T-helper 9 cell (primary cell): ENCODE measurements around the gene RIBC2.
"Not testable (repeated sequence)": the region's sequence is repeated elsewhere in the genome, so short reads cannot be mapped to it uniquely, and the experiment has no call there.

Source experiments
- DNase-seq: peaks from one replicate; pipeline ENCODE4 v3.0.0-alpha.2; 2020
- total RNA-seq, 2 donors: gene quantifications; one replicate each; lab custom pipeline; 2026; lab: John Stamatoyannopoulos, UW

Gene RIBC2, protein sequence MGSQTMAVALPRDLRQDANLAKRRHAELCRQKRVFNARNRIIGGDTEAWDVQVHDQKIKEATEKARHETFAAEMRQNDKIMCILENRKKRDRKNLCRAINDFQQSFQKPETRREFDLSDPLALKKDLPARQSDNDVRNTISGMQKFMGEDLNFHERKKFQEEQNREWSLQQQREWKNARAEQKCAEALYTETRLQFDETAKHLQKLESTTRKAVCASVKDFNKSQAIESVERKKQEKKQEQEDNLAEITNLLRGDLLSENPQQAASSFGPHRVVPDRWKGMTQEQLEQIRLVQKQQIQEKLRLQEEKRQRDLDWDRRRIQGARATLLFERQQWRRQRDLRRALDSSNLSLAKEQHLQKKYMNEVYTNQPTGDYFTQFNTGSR
- 0.28 to 1.4 reads per million in 2 donors for total RNA-seq

DNA sequence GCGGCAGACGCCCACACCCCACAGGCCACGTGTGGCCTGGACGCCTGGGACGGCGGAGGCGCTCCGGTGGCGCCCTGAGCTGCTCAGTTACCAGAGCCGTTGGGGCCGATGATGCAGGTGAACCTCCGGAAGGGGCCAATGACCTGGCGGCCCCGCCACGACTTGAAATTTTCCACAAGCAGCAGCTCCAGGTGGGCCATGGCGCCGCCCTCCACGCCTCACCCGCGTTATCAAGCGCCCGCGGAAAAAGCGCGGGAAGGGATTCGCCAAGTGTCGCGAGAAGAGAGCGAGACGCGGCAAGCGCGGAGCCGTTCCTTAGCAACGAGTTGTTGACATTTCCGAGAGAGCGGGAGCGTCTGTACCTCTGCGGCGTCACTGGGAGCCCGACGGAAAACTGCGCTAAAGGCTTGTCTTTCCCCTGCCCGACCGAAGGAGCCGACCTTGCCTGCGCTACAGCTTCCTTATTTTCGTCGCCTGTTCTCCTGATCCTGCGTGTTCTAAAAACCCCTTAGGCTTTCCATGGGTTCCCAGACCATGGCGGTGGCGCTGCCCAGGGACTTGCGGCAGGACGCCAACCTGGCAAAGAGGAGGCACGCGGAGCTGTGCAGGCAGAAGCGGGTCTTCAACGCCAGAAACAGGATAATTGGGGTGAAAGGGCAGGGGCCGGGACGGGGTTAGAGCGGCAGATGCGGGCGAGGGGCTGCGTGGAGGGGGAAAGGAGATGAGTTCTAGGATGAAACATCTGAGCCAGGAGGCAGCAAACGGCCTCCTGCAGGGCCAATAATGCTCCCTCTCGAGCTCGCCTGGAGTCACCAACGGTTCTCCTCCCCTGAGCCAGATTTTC, at the start of gene RIBC2, which contains the start of gene SMC1B:
RIBC2 (plus strand) TSS at position 326 of the 844 bp plus-strand sequence; CDS start at position 520, 194 bp downstream.
SMC1B (minus strand) TSS at position 232 of the 844 bp plus-strand sequence; CDS start at position 200, 32 bp downstream.
- peak; percentile 76 for DNase-seq

DNA sequence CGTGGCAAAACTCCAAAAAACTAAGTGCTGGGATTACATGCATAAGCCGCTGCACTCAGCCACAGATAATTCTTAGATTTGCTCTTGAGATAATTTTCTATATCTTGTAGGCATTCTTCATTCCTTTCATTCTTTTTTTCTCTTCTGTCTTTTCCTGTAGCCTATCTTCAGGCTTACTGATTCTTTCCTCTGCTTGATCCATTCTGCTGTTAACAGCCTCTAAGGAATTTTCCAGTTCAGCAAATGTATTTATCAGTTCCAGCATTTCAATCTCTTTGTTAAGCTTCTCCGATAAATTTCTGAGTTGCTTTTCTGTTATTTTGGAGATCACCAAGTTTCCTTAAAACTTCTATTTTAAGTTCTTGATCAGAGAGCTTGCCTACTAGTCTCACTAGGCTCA, 46.8 kb upstream of the RIBC2 start:
- DNase-seq = no peak

DNA sequence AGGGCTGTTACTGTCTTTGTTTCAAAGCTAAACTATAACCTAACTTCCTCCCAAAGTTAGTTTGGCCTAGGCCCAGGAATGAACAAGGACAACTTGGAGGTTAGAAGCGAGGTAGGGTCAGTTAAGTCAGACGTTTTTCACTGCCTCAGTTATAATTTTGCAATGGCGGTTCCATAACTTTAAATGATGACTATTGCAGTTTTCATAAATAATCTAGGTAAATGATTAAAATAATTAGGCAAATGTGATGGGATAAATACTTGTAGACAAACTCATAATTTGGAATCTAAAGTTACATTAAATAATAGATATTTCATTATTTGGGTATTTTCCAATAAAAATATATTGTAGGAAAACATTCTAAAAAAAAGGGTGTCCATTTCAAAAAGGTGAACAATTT, 39.9 kb upstream of the RIBC2 start:
- not testable (repeated sequence) for DNase-seq

DNA sequence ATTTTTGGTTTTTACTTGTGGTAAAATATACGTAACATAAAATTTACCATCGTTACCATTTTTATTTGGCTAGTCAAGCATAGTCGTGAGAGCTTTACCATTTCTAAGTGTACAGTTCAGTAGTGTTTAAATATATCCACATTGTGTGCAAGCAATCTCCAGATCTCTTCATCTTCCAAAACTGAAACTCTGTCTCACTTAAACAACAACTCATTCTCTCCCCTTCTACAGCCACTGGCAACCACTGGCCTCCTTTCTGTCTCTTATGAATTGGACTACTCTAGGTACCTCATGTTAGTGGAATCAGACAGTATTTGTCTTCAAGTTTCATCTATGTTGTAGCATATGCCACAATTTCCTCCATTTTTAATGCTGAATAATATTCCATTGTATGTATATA, 37.5 kb upstream of the RIBC2 start:
- no peak for DNase-seq

DNA sequence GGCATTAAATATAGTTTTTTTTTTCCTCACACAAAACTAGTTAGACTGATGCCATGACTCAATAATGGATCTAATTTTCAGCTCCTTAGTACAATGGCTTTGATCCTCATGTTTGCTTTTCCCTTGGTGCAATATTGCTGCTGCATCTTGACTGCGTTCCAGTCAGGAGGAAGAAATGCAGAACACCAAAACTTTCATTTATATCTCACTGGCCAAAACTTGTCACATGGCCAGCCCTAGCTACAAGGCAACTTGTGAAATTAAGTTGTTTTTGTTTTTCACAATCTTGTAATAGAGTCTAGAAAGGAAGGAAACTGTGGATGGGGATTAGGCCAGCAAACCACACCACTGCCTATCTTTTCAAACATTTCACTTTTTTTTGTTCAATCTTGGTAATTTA, 36.8 kb upstream of the RIBC2 start:
- DNase-seq = no peak

DNA sequence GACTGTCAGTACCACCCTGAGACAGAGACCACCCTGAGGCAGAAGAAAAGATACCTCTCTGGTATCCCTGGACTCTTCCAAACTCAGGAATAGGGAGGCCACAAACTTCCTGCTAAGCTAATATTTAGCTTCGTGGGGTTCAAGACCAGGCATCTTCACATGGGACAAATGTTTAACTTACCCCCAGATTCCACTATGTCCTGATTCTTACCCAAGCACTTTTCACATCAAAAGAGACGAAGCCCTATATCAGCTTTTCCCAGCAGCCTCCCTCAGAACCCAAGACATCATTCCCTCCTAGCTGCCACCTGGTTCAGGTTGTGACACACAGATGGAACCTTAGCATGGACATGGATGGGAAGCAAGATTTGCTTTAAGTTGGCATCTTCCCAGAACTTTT, 32.1 kb upstream of the RIBC2 start:
- no peak for DNase-seq

DNA sequence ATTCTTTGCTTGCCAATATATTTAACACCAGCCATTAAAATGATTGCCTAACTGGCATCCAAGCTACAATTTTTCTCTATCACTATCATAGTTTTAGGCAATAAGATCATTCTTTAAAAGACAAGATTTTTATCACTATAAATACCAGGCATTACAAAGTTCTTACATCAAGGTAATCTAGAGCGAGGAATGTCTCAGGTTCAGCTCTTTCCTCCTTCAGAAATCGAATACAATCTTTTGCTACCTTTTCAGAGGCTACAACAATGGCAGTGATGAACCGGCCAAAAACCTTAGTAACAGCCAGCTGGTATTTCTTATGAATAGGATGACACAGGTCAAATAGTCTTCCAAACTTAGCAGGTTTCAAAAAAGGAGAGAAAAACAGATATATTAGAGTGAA, 23.9 kb upstream of the RIBC2 start:
- DNase-seq = no peak

DNA sequence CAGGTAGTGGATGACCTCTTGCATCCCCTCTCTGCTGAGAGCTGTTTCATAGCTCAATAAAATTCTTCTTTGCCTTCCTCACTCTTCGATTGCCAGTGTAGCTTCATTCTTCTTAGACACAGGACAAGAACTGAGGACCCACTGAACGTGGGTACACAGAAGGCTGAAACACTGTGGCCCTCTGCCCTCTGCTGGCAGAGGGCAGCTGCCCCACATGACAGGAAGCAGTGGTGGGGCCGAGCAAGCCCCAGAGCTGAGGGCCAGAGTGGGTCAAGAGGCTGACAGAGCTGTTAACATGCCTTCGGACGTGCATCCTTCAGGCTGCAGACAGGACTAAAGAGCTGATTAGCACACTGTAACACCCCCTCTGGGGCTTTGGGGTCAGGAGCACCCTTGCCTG, 15.7 kb upstream of the RIBC2 start:
- DNase-seq = no peak

DNA sequence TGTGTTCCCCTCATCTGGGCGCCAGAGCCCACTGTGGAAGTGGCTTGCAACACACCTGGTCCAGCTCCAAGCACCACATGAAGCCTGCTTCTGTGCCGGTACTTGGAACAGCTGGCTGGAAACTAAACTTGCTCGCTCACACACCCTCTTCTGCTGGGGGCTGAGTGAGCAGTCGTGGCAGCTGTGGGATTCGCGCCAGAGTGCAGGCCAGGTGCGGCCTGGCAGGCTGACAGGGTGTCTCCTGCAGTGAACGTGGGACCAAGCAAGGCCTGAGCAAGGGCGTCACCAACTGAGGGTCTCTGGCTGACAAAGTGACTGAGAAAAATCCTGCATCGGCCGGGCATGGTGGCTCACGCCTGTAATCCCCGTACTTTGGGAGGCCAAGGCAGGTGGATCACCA, 15.3 kb upstream of the RIBC2 start:
- no peak for DNase-seq

DNA sequence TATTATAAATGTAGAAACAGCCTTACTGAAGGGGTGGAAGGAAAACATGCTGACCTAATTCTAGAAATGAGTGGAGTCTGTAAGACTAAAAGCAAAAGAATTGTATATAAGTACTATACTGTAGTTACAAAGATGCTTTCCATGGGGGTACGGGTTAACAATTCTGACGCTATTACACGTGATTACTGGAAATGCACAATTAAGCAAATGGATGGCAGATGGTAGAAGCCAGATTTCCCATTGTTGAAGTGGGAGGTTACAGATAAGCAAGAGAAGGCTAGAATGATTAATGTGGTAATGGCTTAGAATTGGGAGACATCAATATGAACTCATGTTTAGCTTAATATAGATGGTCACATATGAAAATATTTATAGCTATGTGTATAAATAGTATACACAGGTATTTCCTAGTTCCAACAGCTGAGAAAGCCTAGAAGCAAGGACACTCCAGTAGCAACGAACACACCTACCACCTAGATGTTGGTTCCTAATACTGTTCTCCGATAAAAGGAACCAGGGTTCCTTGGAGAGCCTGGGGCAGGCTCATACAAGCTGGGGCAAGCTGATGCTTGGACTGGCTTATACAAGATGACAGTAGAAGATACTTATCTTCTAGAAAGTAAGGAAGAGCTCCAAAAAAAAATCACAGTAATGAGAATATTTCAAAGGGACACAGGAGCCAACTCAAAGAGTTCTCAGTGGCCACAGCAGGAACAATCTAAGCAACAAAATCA, 13.6 kb upstream of the RIBC2 start:
- no peak for DNase-seq

DNA sequence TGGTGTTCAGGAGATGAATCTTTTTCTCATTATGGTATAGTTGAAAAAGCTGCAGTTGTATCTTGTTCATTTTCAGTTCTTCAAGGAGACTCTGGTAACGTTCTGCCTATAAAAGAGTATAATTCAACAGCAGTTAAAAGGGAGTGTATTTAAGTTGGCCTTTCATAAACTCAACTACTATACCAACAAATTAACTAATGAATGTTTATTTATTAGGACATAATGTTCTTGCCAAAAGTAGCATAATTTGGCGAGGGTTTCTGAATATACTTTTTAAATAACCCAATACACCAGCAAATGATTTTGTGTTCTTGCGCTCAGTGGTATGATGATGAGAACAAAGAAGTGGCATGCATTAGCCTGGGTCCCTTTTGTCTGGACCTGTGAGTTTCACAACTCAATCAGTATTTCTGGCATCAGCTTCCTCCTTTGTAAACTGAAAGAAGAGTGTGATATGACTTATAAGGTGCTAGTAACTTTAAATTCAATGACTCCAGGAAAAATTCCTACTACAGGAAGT, 11.0 kb upstream of the RIBC2 start:
- DNase-seq = no peak

DNA sequence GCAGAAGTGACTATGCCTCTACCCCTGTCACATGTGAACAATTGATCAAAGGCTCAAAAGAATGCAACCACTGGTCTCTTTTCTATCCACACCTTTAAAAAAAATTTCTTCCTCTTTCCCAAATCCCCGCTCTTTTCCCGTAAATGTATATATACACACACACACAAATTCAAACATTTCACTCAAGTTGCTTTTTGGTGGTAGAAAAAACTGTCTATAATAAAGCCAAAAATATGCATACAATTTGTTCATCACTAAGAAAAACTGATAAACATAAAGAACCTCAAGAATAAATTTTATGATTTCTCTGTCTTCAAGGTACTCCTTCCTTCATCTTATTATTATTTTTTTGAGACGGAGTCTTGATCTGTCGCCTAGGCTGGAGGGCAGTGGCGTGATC, 5.7 kb upstream of the RIBC2 start:
- no peak for DNase-seq

DNA sequence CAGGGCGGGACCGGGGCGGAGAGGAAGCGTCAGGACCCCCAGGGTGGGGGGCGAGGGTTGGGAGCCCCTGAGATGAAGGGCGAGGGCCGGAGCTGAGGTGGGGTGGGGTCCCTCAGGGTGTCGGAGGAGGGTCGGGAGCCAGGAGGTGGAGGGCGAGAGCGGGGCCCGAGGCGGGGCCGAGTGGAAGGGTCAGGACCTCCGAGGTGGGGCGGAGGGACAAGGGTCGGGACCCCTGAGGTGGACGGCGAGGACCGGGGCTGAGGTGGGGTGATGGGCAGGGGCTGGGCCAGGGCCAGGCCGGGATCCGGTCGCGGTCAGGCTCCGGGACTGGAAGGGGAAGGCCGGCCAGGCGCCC, 503 bp upstream of the RIBC2 start:
- DNase-seq = no peak

DNA sequence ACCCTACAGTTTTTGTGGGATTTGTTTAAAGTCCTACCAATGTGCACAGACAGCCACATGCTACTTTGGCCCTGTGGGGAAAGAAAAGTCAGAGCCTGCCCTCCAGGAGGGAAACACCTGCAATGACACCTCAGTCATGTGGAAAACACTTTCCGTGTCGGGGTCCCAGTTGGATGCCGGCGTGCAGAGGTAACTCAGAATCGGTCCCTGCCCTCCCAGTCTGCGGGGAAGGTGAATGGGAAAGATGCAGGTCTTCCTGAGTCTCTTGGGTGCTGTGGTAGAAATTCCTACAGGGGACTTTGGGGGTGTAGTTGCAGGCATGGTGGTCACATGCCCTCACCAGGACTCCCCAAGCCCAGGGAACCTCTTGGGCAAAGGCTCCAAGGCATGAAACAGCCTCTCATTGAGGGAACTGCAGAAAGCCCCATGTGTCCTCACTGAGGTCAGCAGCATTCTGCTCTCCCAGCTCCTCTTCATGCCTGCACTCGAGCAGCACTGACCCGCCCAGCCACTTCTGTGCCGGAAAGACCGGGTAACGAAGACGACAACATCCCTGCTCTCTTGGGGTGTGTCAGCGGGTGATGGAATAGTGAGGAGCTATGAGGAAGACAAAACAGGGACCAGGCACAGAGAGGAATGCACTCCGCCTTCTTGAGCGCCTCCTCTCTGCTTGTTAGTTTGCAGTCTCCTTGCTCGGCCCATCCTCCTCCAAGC, 4.7 kb downstream of the RIBC2 start:
- no peak for DNase-seq

DNA sequence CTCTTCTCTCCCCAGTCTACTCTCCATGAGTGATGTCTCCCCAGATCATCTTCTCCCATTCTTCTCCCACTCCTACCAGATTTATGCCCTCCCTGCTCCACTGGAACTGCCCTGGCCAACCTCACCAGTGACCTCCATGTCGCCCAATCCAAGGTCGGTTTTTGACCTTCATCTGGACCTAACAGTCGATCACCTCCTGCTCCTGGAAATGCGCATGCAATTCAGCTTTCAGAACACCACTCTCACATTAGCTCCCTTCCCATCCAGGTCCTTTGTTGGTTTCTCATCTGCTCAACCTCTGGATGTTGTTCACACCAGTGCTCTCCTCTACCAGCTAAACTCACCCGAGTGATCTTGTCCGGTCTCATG, 5.3 kb downstream of the RIBC2 start:
- DNase-seq = no peak

DNA sequence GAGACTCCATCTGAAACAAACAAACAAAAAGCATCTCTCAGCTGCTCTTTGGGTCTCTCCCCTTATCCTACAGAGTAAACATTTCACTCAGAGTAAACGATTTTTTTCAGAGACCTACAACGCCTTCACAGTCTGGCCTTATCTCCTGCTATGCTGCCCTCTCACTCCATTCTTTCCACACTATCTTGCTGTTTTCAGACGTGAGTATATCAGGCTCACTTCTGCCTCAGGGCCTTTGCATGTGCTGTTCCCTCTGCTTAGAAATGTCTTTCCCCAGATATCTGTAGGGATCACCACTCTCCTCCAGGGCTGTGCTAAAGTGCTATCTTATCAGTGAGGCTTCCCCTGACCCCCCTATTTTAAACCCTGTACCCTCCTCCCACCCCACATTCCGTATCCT, 6.5 kb downstream of the RIBC2 start:
- no peak for DNase-seq

DNA sequence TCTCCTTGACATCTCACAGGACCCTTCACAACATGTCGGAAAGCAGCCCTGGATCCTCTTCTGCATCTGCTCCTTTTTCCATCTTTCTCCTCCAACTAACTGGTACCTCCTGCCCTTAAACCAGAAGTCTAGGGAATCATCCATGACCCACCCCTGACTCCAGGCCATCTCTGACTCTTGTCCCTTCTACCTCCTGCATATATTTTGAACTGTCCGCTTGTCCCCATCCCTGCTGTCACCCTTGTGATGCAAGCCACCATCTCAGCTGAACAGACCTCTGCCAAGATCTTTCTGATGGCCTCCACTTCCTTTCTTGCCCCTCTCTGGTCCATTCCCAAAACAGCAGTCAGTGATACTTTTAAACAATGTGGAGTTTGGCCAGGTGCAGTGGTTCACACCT, 7.0 kb downstream of the RIBC2 start:
- DNase-seq = no peak

DNA sequence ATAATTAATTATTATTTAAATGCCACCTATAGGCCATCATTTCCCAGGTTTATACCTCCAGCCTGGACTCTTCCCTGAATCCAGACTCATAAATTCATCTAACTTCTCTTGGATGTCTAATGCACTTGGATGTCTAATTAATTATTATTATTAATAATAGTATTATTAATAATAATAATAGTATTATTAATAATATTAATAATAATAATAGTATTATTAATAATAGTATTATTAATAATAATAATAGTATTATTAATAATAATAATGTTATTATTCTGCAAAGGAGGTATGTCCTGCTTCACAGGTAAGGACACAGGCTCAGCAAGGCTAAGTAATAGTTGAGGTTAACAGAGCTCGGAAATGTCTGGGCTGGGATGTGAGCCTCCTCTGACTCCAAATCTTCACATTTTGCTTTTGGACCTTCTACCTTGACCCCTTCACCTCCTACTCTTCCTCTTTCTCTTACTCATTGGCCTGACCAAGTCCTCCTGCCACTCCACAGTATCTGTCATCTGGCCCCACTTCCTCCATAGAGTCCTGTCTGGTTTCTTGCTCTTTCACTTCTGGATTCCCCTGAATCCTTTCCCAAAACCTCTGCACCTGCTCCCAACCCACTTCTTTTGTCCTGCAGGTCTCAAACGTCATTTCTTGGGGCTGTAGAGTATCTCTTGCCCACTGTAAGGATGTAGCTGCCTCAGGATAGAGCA, 8.0 kb downstream of the RIBC2 start:
- DNase-seq = no peak

DNA sequence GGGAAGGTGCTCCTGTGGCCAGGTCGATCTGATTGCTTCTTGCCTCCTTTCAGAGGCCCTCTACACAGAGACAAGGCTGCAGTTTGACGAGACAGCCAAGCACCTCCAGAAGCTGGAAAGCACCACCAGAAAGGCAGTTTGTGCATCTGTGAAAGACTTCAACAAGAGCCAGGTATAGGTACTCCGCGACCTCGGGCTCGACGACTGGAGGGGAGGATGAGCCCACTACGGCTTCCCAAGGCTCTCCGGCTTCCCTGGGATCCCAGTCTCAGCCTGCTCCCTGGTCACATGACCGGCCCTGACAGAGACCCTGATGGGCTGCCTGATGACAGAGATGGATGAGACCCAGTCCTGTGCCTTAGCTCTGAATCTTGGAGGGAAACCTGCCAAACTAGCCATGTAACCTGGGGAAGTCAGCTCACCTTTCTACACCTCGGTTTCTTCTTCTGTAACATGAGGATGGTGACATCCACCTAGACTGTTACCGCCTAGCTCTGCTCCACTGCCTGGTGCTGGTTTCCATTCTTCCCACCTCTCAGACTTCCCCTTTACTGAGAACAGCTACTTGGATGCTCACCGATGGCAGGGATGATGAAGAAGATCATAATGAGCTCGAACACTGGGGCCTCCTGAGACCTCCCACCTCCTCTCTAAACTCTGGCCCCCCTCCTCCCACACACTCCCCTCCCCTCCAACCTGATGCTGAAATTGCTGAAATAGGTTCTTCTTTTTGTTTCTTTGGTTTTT, 8.9 kb downstream of the RIBC2 start:
- DNase-seq = no peak

DNA sequence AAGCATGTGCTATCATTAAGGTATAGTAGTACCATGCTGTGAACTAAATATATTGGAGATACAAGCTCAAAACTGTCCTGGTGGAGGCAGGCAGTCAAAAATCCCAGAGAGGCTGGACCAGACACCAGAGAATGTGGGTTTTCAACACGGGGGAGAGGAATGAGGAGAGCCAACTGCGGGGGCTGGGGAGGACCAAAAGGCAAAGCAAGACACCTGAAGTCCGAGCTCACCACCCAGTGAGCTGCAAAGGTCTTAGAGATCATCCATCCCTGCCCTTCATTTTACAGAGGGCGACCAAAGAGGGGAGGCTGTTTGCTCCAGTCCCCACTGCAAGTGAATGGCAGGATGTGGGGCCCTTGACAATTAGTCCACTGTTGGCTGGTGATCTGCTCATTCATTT, 10.0 kb downstream of the RIBC2 start:
- DNase-seq = no peak

DNA sequence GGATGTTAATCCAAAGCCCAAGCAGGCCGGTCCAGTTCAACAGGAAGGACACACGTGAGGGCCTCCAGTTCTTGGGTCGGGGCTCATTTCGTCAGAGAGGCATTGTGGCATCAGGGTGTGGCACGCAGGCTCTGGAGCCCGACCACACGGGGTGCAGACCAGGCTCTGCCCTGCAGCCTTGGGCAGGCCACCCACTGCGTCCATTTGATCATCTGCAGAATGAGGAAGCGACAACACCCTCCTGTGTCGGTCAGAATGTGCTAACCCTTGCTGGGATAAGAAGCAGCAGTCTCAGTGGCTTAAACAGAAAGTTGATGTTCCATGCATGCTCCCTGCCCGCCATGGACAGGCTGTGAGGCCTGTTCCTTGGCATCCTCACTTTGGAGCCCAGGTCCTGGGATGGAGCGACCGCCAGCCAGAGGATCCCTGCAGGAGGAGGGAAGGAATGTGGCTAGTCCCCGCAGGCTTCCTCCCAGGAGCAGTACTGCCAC, 10.8 kb downstream of the RIBC2 start:
- no peak for DNase-seq
